Measurements from ENCODE around the gene GPR34.

The GPR34 gene

DNA sequence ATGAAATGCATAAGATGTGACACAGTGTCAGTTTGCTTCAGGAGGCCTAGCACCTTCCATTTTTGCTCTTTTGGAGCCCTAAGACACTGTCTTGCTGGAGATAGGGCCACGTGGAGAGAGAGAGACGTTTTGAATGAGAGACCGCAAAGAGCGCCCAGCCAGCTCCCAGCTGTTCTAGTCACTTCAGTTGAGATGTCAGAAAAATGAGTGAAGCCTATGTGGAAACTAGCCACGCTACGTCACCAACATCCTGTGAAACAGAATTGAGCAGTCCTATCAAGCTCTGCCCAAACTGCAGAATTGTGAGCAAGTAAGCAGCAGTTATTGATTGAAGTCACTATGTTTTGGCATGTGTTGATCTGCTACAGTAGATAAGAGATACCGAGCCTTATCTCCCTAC, 48.3 kb downstream of the GPR34 start:
- no peaks in the 10 kb centered on the region for H3K9me3 Mint-ChIP-seq
- no peak overlapping the region for H3K4me3 Mint-ChIP-seq
- H3K4me1 Mint-ChIP-seq (ENCODE audit: low read depth) = peaks cover 48% of the 10 kb centered on the region
- peak overlapping the region; percentile 19 for H3K27ac Mint-ChIP-seq
- H3K27me3 Mint-ChIP-seq = no peaks in the 10 kb centered on the region
- no peaks in the 10 kb centered on the region for H3K36me3 Mint-ChIP-seq (ENCODE audit: low read depth)

DNA sequence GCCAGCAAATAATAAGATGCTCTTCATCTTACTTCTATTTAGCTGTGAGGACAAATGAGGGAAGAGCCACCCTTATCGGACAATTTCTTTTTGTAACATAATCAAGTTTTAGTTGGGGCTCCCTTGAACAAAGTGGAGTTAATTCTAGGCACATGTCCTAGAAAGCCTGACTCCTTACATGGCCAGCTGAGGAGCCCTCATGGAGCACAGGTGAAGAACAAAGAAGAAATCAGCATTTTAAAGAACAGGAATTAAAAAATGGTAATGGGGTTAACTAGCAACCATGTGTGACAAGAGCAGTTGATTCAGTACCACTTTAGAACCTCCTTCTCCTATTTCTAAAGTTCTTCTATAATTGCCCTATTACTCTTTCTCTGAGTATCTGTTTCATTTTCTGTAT, 51.1 kb downstream of the GPR34 start:
- Mint-ChIP-seq H3K27ac (peak overlapping the region; percentile 58), H3K9me3 (no peaks in the 10 kb centered on the region), H3K36me3 (ENCODE audit: low read depth) (peaks cover 13% of the 10 kb centered on the region), H3K27me3 (no peaks in the 10 kb centered on the region), H3K4me3 (no peak overlapping the region), H3K4me1 (ENCODE audit: low read depth) (peaks cover 32% of the 10 kb centered on the region)
